Measurements from ENCODE around the gene HK3.

Gene HK3

GRCh38 chr5:176851871-176852658, 47.1 kb downstream of the HK3 start:
- Histone ChIP-seq H3K36me3 (replicated peaks; ENCODE audit: low read depth, low read length) (no peaks in the 10 kb centered on the region), H4K20me1 (ENCODE audit: insufficient read depth, low read length) (no peaks in the 10 kb centered on the region), H3K27me3 (ENCODE audit: low read depth, low read length) (no peaks in the 10 kb centered on the region), H3K4me2 (ENCODE audit: low read length) (no peak overlapping the region), H2AFZ (ENCODE audit: low read depth, low read length) (no peak overlapping the region), H3K9ac (ENCODE audit: low read length) (no peak overlapping the region), H3K79me2 (ENCODE audit: low read length) (no peaks in the 10 kb centered on the region), H3K9me3 (ENCODE audit: insufficient read depth, low read length) (no peaks in the 10 kb centered on the region), H3K4me3 (ENCODE audit: low read length) (no peak overlapping the region), H3K4me1 (ENCODE audit: low read length) (no peaks in the 10 kb centered on the region), H3K27ac (ENCODE audit: low read length) (no peak overlapping the region)
- TF ChIP-seq EZH2phosphoT487 (IDR thresholded peaks at IDR 0.05; ENCODE audit: low read depth) (no peak), CTCF (IDR thresholded peaks at IDR 0.05; ENCODE audit: low read depth, low read length) (no peak)

GRCh38 chr5:176851380-176851779, 47.8 kb downstream of the HK3 start:
- no peaks in the 10 kb centered on the region for H3K79me2 ChIP-seq (ENCODE audit: low read length)
- H3K27ac ChIP-seq (ENCODE audit: low read length): no peak overlapping the region
- no peaks in the 10 kb centered on the region for H4K20me1 ChIP-seq (ENCODE audit: insufficient read depth, low read length)
- TF ChIP-seq EZH2phosphoT487 (IDR thresholded peaks at IDR 0.05; ENCODE audit: low read depth): no peak
- no peak for TF ChIP-seq CTCF (IDR thresholded peaks at IDR 0.05; ENCODE audit: low read depth, low read length)
- no peaks in the 10 kb centered on the region for H3K4me1 ChIP-seq (ENCODE audit: low read length)
- no peak overlapping the region for H2AFZ ChIP-seq (ENCODE audit: low read depth, low read length)
- no peak overlapping the region for H3K4me3 ChIP-seq (ENCODE audit: low read length)
- no peak overlapping the region for H3K4me2 ChIP-seq (ENCODE audit: low read length)
- no peaks in the 10 kb centered on the region for H3K9me3 ChIP-seq (ENCODE audit: insufficient read depth, low read length)
- no peaks in the 10 kb centered on the region for H3K27me3 ChIP-seq (ENCODE audit: low read depth, low read length)
- H3K9ac ChIP-seq (ENCODE audit: low read length): no peak overlapping the region
- no peaks in the 10 kb centered on the region for H3K36me3 ChIP-seq (replicated peaks; ENCODE audit: low read depth, low read length)

GRCh38 chr5:176850371-176851245, 48.5 kb downstream of the HK3 start:
- H2AFZ ChIP-seq (ENCODE audit: low read depth, low read length): no peak overlapping the region
- TF ChIP-seq EZH2phosphoT487 (IDR thresholded peaks at IDR 0.05; ENCODE audit: low read depth) (no peak), CTCF (IDR thresholded peaks at IDR 0.05; ENCODE audit: low read depth, low read length) (no peak)
- H3K4me2 ChIP-seq (ENCODE audit: low read length): no peak overlapping the region
- no peak overlapping the region for H3K4me3 ChIP-seq (ENCODE audit: low read length)
- H3K27ac ChIP-seq (ENCODE audit: low read length): no peak overlapping the region
- no peaks in the 10 kb centered on the region for H3K36me3 ChIP-seq (replicated peaks; ENCODE audit: low read depth, low read length)
- no peaks in the 10 kb centered on the region for H3K27me3 ChIP-seq (ENCODE audit: low read depth, low read length)
- H3K9me3 ChIP-seq (ENCODE audit: insufficient read depth, low read length): no peaks in the 10 kb centered on the region
- no peak overlapping the region for H3K9ac ChIP-seq (ENCODE audit: low read length)
- no peaks in the 10 kb centered on the region for H3K4me1 ChIP-seq (ENCODE audit: low read length)
- no peaks in the 10 kb centered on the region for H3K79me2 ChIP-seq (ENCODE audit: low read length)
- no peaks in the 10 kb centered on the region for H4K20me1 ChIP-seq (ENCODE audit: insufficient read depth, low read length)

GRCh38 chr5:176849611-176850227, 49.4 kb downstream of the HK3 start:
- H3K36me3 ChIP-seq (replicated peaks; ENCODE audit: low read depth, low read length): no peaks in the 10 kb centered on the region
- no peaks in the 10 kb centered on the region for H3K79me2 ChIP-seq (ENCODE audit: low read length)
- no peak overlapping the region for H2AFZ ChIP-seq (ENCODE audit: low read depth, low read length)
- TF ChIP-seq CTCF (IDR thresholded peaks at IDR 0.05; ENCODE audit: low read depth, low read length) (no peak), EZH2phosphoT487 (IDR thresholded peaks at IDR 0.05; ENCODE audit: low read depth) (no peak)
- no peaks in the 10 kb centered on the region for H4K20me1 ChIP-seq (ENCODE audit: insufficient read depth, low read length)
- no peaks in the 10 kb centered on the region for H3K27me3 ChIP-seq (ENCODE audit: low read depth, low read length)
- no peak overlapping the region for H3K4me3 ChIP-seq (ENCODE audit: low read length)
- no peak overlapping the region for H3K27ac ChIP-seq (ENCODE audit: low read length)
- no peaks in the 10 kb centered on the region for H3K9me3 ChIP-seq (ENCODE audit: insufficient read depth, low read length)
- no peak overlapping the region for H3K9ac ChIP-seq (ENCODE audit: low read length)
- no peak overlapping the region for H3K4me2 ChIP-seq (ENCODE audit: low read length)
- no peaks in the 10 kb centered on the region for H3K4me1 ChIP-seq (ENCODE audit: low read length)

All from OCI-LY3 (cell line).